Right forelimb (tissue), 1 donor: ENCODE results near the gene SLC9A4.
"Not testable (repeated sequence)": the region's sequence is repeated elsewhere in the genome, so short reads cannot be mapped to it uniquely, and the experiment has no call there.

Source experiments
- DNase-seq: peaks from one replicate; pipeline ENCODE4 v3.0.0-alpha.2; 2018

Gene SLC9A4

GRCh38 chr2:102551329-102552096, 78.5 kb downstream of the SLC9A4 start:
- DNase-seq: no peak

DNA sequence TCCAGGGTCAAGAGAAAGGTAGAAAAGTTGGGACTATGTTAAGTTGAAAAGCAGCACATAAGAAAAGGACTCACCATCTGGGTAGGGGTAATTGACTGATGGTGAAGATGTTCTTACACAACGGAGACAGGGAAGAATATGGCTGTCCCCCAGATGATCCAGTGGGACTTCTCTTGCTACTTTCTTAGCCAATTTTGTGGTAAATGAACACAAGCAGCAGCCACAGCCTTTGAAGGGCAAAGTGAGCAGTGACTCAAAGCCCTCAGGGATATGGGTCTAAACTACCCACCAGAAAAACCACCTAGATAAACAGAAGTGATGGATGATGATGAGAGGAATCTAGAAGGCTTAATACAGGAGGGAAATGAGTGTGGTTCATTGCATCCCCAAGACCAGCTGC, 80.6 kb downstream of the SLC9A4 start:
- DNase-seq: no peak

GRCh38 chr2:102558463-102558862, 85.4 kb downstream of the SLC9A4 start:
- no peak for DNase-seq

GRCh38 chr2:102562542-102562941, 89.5 kb downstream of the SLC9A4 start:
- not testable (repeated sequence) for DNase-seq

- no peak for DNase-seq
Measured at GRCh38 chr2:102575888-102576287, 102.9 kb downstream of the SLC9A4 start.

DNA sequence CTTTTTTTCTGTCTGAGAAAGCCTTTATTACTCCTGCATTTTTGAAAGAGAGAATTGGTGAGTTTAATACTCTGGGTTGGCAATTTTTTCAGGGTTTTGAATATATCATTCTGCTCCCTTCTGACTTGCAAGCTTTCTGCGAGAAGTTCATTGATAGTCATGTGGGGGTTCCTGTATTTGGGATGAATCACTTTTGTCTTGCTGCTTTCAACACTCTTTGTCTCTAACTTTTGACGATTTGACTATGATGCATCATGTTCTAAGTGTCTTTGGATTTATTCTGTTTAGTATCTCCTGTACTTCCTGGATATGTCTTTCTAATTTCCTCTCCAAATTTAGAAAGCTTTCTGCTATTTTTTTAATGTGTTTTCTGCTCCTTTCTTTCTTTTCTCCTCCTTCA, 105.3 kb downstream of the SLC9A4 start:
- no peak for DNase-seq

DNA sequence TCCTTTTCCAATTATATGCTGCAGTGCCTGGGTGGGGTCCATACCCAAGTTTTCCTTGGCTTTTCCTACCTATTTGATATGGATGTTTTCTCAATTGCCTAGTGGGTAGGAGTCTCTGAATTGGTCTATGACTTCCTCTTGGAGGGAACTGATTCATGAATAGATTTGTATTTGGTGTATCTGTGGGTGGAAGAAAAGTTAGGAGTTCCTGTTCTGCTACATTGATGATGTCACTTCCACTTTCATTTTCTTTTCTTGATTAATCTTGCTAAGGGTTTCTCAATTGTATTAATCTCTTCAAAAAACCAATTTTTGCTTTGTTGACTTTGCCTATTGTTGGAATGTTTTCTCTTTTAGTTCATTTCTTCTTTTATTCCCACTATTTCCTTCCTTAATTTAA, 108.9 kb downstream of the SLC9A4 start:
- DNase-seq: no peak

DNA sequence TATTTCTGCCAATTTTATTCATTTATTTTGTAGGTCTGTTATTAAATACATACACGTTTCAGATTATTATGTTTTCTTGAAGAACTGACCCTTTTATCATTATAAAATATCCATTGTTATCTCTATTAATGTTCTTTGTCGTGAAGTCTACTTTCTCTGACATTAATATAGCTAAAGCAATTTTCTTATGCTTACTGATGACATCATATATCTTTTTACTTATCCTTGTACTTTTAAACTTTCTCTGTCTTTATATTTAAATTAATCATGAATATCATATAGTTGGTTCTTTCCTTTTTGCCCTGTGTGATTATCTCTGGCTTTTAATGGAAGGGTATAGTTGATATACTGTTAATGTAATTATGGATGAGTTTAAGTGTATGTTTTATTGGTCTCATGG, 109.8 kb downstream of the SLC9A4 start:
- DNase-seq: no peak
